Measurements from ENCODE around the gene HESX1. TPM values are rescaled to one million over a fixed set of nuclear protein-coding genes. Genes with fewer than 3 reads are reported as not detected.
A peak's percentile ranks its signal among the peaks of the same experiment; 100 is the strongest.

The HESX1 gene
- polyA plus RNA-seq, 1 experiment = 0.25 TPM

DNA sequence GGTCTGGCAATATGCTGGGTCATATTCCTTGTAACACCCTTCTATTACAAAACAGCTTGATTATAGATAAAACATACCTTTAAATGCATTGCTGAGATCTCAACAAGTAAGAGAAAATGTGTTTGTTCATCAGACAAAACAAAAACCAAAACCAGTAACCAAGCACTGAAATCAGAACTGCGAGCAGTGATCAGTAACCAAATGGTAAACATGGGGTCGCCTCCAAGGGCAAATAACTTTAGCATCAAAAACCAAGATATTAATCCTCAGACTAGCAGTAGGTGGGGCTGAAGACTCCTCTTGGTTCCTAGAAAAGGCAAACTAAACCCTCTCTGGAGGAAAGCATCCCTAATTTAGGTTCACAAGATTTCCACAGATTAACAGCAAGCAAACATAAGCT lies 6.6 kb upstream of the HESX1 start:
- POLR2A ChIA-PET = no interaction called here
- H3K36me3 ChIP-seq (ENCODE audit: control insufficient read depth, insufficient read depth, low read length) = no peaks in the 10 kb centered on the region
- TF ChIP-seq CTCF (IDR thresholded peaks at IDR 0.05; ENCODE audit: insufficient read depth, low read depth, low read length) = no peak
- H3K4me3 ChIP-seq (ENCODE audit: low read depth, low read length) = no peak overlapping the region
- no peak for DNase-seq (ENCODE audit: low read depth)
- CTCF ChIA-PET = interaction anchor here (1.0 kb wide), 1 partner anchor 12 kb away, joined by 3 read pairs; no protein-coding TSS in a partner anchor
- no peaks in the 10 kb centered on the region for H3K27me3 ChIP-seq (ENCODE audit: control insufficient read depth, insufficient read depth, low read length)

- Histone ChIP-seq H3K27me3 (ENCODE audit: control insufficient read depth, insufficient read depth, low read length) (no peaks in the 10 kb centered on the region), H3K4me3 (ENCODE audit: low read depth, low read length) (no peak overlapping the region), H3K36me3 (ENCODE audit: control insufficient read depth, insufficient read depth, low read length) (no peaks in the 10 kb centered on the region)
- DNase-seq (ENCODE audit: low read depth) = no peak
- ChIA-PET POLR2A (no interaction called here), CTCF (no interaction called here)
- no peak for TF ChIP-seq CTCF (IDR thresholded peaks at IDR 0.05; ENCODE audit: insufficient read depth, low read depth, low read length)
These were observed 5.1 kb downstream of the HESX1 start for GRCh38 chr3:57194641-57195040.

- CTCF ChIA-PET = interaction anchor here (0.6 to 1.5 kb wide), 2 partner anchors 22 to 1025 kb away, joined by 3 to 4 read pairs; no protein-coding TSS in a partner anchor
These were observed 7.8 kb downstream of the HESX1 start for GRCh38 chr3:57192028-57192427.

DNA sequence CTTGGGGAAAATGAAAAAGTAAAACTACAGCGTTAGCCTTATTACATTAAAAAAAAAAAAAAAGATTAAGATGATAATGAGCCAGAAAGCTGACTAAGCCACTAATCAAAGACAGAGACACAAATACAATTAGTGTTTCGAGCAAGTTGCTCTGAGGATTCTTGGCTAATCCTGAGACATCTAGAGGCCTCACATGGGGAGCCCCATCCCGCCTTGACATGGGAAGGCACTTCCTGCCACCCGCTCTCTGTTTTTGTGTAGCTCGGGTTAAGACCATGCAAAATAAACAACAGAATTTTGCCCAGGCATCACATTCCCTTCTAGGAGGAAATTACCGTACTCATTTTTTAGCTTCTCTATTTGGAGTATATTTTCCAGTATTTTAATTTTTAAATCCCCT lies 15.3 kb downstream of the HESX1 start:
- H3K36me3 ChIP-seq (ENCODE audit: control insufficient read depth, insufficient read depth, low read length) = no peaks in the 10 kb centered on the region
- POLR2A ChIA-PET = no interaction called here
- no peaks in the 10 kb centered on the region for H3K27me3 ChIP-seq (ENCODE audit: control insufficient read depth, insufficient read depth, low read length)
- H3K4me3 ChIP-seq (ENCODE audit: low read depth, low read length) = no peak overlapping the region
- TF ChIP-seq CTCF (IDR thresholded peaks at IDR 0.05; ENCODE audit: insufficient read depth, low read depth, low read length) = no peak
- no peak for DNase-seq (ENCODE audit: low read depth)
- CTCF ChIA-PET = interaction anchor here (0.7 to 1.6 kb wide), 2 partner anchors 14 to 90 kb away, joined by 3 to 7 read pairs; no protein-coding TSS in a partner anchor

More at GRCh38 chr3:57192028-57192427, 7.8 kb downstream of the HESX1 start:
- Histone ChIP-seq H3K27me3 (ENCODE audit: control insufficient read depth, insufficient read depth, low read length) (no peaks in the 10 kb centered on the region), H3K4me3 (ENCODE audit: low read depth, low read length) (no peak overlapping the region), H3K36me3 (ENCODE audit: control insufficient read depth, insufficient read depth, low read length) (no peaks in the 10 kb centered on the region)
- TF ChIP-seq CTCF (IDR thresholded peaks at IDR 0.05; ENCODE audit: insufficient read depth, low read depth, low read length) = no peak
- no peak for DNase-seq (ENCODE audit: low read depth)
- POLR2A ChIA-PET = no interaction called here

DNA sequence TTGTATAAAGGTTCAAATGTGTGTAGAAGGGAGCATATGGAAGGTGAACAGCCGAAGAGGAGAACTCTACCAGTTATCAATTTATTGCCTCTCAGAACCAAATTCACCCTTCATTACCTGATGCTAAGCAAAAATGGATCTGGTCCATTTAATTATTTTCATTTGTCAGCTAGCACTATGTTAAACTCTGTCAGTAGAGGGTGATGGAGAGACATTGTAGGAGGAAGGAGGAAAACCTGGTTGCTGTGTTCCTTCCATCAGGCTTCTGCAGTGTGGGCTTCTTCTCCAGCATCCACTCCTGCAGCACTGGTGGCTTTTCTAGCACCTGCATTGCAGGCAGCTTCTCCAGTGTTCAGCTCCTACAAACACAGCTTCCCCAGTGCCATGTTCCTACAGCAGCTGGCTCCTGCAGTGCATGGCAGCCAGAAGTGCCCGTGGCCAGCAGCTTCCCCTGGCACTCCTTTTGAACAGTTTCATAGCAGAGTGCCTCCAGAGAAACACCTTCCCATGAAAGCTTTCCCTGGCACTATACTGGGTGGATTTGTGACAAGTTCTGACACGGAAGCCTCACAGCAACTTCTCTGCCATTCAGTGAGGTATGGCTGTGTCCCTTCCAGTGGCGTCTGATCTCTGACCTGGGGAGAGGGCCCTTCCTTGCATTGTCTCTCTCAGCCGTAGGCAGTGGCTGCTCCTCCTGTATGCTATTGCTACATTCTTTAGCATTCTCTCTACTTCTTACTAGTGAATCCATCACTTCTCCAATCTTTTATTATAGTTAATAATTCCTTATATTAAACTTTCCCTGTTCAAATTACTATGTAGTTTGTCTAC lies 20.0 kb downstream of the HESX1 start:
- POLR2A ChIA-PET = no interaction called here
- Histone ChIP-seq H3K36me3 (ENCODE audit: control insufficient read depth, insufficient read depth, low read length) (no peaks in the 10 kb centered on the region), H3K4me3 (ENCODE audit: low read depth, low read length) (no peak overlapping the region), H3K27me3 (ENCODE audit: control insufficient read depth, insufficient read depth, low read length) (peaks cover 2% of the 10 kb centered on the region; the same call in 1 of the 2 replicates)
- CTCF ChIA-PET = interaction anchor here (0.7 to 2.5 kb wide), 5 partner anchors 9 to 671 kb away, joined by 3 to 14 read pairs (median 3); no protein-coding TSS in a partner anchor
- peak; percentile 37 for TF ChIP-seq CTCF (IDR thresholded peaks at IDR 0.05; ENCODE audit: insufficient read depth, low read depth, low read length)
- no peak for DNase-seq (ENCODE audit: low read depth)

Data from BJ (cell line).